Naive B cell (primary cell): ENCODE measurements around the gene FANCC. TPM values are rescaled to one million over a fixed set of nuclear protein-coding genes. Genes with fewer than 3 reads are reported as not detected.
"Not testable (repeated sequence)": the region's sequence is repeated elsewhere in the genome, so short reads cannot be mapped to it uniquely, and the experiment has no call there.

ENCODE experiments used
- ATAC-seq, 2 donors: fragments of 150-1000 bp; cut with Tn5 transposase; 2 replicates each; pipeline ENCODE4 v1.10.0; 2021; ENCODE audit warnings: low read depth in 2 of 2, mild to moderate bottlenecking in 2 of 2, moderate library complexity in 2 of 2
- DNase-seq: peaks from one replicate; pipeline ENCODE4 v3.0.0; 2022
- H3K27ac Mint-ChIP-seq, 6 donors: one replicate each; pipeline ENCODE4 v1.8.0; 2020 to 2022; ENCODE audit warnings: mild to moderate bottlenecking in 6 of 6, mixed read lengths in 6 of 6, moderate library complexity in 5 of 6, inconsistent platforms in 2 of 6
- H3K27me3 Mint-ChIP-seq, 3 donors: one replicate each; pipeline ENCODE4 v1.8.0; 2021 to 2022; ENCODE audit warnings: mixed read lengths in 3 of 3, mild to moderate bottlenecking in 1 of 3
- H3K36me3 Mint-ChIP-seq, 2 donors: one replicate each; pipeline ENCODE4 v1.8.0; 2020 to 2022; ENCODE audit warnings: mixed read lengths in 2 of 2, inconsistent platforms in 1 of 2, mild to moderate bottlenecking in 1 of 2
- H3K4me1 Mint-ChIP-seq, 3 donors: one replicate each; pipeline ENCODE4 v1.8.0; 2020 to 2022; ENCODE audit warnings: mixed read lengths in 3 of 3, inconsistent platforms in 1 of 3, mild to moderate bottlenecking in 1 of 3, moderate library complexity in 1 of 3
- H3K4me3 Mint-ChIP-seq, 8 donors: one replicate each; pipeline ENCODE4 v1.8.0; 2020 to 2022; ENCODE audit warnings: mild to moderate bottlenecking in 8 of 8, mixed read lengths in 8 of 8, moderate library complexity in 8 of 8, inconsistent platforms in 2 of 8
- H3K9me3 Mint-ChIP-seq, 7 donors: one replicate each; pipeline ENCODE4 v1.8.0; 2020 to 2022; ENCODE audit warnings: mixed read lengths in 7 of 7, mild to moderate bottlenecking in 5 of 7, inconsistent platforms in 2 of 7, moderate library complexity in 1 of 7
- polyA plus RNA-seq, 6 donors: library from polyadenylated mRNA; unstranded; fragments of 300-500 nt; fragmentation: Illumina TruSeq; gene quantifications; one replicate each; pipeline ENCODE4 v1.2.3, GENCODE V29; 2021; ENCODE audit warnings: low read depth in 6 of 6

FANCC gene
- polyA plus RNA-seq, 6 donors from 2014 or later, result 1.3 to 11.8 (median 3.4) TPM

GRCh38 chr9:95285307-95285706 is 32.2 kb downstream of the FANCC start:
- Mint-ChIP-seq H3K27me3 (no peaks in the 10 kb centered on the region), H3K4me1 (peaks cover 0 to 2% (median 1%) of the 10 kb centered on the region in 3 donors), H3K36me3 (peaks cover 10 to 13% of the 10 kb centered on the region in 2 donors), H3K9me3 (peaks cover 4 to 30% (median 20%) of the 10 kb centered on the region in 7 donors), H3K27ac (no peak overlapping the region), H3K4me3 (no peak overlapping the region)
- ATAC-seq (no peak), DNase-seq (no peak)

- H3K4me1 Mint-ChIP-seq, result no peaks in the 10 kb centered on the region
- peak overlapping the region in 1 of 6 donors; percentile 42 for H3K27ac Mint-ChIP-seq
- peaks cover 10 to 21% of the 10 kb centered on the region in 2 donors for H3K36me3 Mint-ChIP-seq
Observed at GRCh38 chr9:95284162-95285080, 33.1 kb downstream of the FANCC start.

DNA sequence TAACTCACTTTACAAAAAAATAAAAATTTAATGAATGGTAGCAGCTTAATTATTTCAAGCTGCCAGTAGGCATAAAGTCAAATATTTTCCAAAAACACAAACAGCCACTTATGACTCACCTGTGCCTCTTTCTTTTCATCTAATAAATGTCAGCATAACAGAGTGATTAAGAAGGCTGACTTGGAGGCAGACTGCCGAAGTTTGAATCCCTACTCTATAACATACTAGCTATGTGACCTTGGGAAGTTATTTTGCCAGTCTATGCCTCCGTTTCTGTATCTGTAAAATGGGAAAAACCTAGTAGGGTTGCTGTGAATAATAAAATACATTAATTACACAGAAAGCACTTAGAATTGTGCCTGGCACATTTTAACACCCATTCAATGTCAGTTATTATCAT is 33.8 kb downstream of the FANCC start:
- Mint-ChIP-seq H3K4me3 (no peak overlapping the region), H3K36me3 (peaks cover 10 to 21% of the 10 kb centered on the region in 2 donors), H3K27me3 (no peaks in the 10 kb centered on the region), H3K4me1 (no peaks in the 10 kb centered on the region), H3K27ac (no peak overlapping the region), H3K9me3 (peaks cover 4 to 38% (median 31%) of the 10 kb centered on the region in 7 donors)
- DNase-seq, result no peak
- no peak for ATAC-seq

More at GRCh38 chr9:95284162-95285080, 33.1 kb downstream of the FANCC start:
- no peak overlapping the region for H3K4me3 Mint-ChIP-seq
- DNase-seq (no peak), ATAC-seq (no peak)
- peaks cover 4 to 38% (median 28%) of the 10 kb centered on the region in 7 donors for H3K9me3 Mint-ChIP-seq
- H3K27me3 Mint-ChIP-seq, result no peaks in the 10 kb centered on the region

DNA sequence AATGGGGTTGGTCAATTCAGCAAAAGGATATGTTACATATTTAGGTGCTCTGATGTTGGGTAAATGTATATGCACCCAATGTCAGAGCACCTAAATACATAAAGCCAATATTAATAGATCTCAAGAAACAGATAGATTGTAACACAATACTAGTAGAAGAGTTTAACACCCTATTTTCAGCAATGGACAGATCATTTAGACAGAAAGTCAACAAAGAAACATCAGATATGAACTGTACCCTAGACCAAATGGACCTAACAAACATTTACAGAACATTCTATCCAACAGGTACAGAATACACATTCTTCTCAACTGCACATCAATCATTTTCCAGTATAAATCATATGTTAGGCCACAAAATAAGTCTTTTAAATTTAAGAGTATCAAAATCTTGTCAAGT is 35.2 kb downstream of the FANCC start:
- Mint-ChIP-seq H3K36me3 (peaks cover 10 to 21% of the 10 kb centered on the region in 2 donors), H3K27ac (no peak overlapping the region), H3K4me3 (no peak overlapping the region), H3K9me3 (peaks cover 4 to 38% (median 31%) of the 10 kb centered on the region in 7 donors), H3K4me1 (no peaks in the 10 kb centered on the region), H3K27me3 (no peaks in the 10 kb centered on the region)
- DNase-seq (no peak), ATAC-seq (no peak)

DNA sequence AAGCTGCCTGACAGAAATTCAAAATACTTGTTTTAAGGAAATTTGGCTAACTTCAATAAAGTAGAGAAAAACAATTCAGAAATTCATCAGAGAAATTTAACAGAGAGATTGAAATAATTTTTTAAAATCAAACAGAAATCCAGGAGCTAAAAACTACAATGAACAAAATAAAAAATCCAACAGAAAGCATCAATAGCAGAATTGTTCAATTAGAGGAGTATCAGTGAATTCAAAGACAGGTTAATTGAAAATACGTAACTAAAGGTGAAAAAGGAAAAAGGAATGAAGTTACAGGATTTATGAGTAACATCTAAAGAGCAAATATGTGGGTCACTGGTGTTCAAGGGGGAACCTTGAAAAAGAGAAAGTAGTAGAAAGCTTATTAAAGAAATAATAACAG is 36.8 kb downstream of the FANCC start:
- H3K4me1 Mint-ChIP-seq, result peaks cover 0 to 6% (median 5%) of the 10 kb centered on the region in 3 donors
- peaks cover 10 to 21% of the 10 kb centered on the region in 2 donors for H3K36me3 Mint-ChIP-seq
- DNase-seq, result no peak
- ATAC-seq, result no peak
- H3K4me3 Mint-ChIP-seq, result no peak overlapping the region
- H3K27me3 Mint-ChIP-seq, result no peaks in the 10 kb centered on the region
- peaks cover 4 to 38% (median 31%) of the 10 kb centered on the region in 7 donors for H3K9me3 Mint-ChIP-seq
- no peak overlapping the region for H3K27ac Mint-ChIP-seq

GRCh38 chr9:95277509-95277908 is 40.0 kb downstream of the FANCC start:
- Mint-ChIP-seq H3K27ac (no peak overlapping the region), H3K4me1 (peaks cover 13 to 24% (median 20%) of the 10 kb centered on the region in 3 donors), H3K36me3 (peaks cover 10 to 21% of the 10 kb centered on the region in 2 donors), H3K4me3 (no peak overlapping the region), H3K27me3 (no peaks in the 10 kb centered on the region), H3K9me3 (peaks cover 4 to 39% (median 31%) of the 10 kb centered on the region in 7 donors)
- no peak for ATAC-seq
- DNase-seq, result no peak

DNA sequence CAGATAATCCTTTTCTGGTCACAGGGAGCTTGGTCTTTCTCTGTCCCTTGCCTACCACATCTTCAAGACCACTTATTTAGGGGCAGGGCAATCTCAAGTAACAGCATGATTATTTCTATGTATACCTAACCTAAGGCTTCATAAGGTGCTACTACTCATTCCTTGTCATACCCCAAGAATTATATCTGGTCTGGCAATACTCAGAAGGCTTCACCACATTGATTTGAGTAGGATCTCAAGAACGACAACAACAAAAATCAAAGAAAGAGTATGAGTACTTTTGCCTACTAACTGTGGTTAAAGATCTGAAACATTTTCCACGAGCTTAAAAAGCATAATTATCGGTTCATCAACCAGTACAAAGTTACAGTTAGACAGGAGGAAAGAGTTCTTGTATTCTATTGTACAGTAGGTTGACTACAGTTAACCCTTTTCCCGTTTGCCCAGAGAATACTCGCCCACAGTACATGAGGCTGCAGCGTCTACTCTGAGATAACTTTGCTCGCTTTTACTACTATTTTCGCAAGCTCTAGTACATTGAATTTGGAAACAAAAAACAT is 41.0 kb downstream of the FANCC start:
- Mint-ChIP-seq H3K36me3 (peaks cover 9 to 21% of the 10 kb centered on the region in 2 donors), H3K27me3 (no peaks in the 10 kb centered on the region), H3K9me3 (peaks cover 4 to 29% (median 24%) of the 10 kb centered on the region in 7 donors), H3K4me1 (peaks cover 13 to 24% (median 20%) of the 10 kb centered on the region in 3 donors), H3K27ac (no peak overlapping the region), H3K4me3 (no peak overlapping the region)
- DNase-seq, result no peak
- ATAC-seq, result no peak

- not testable (repeated sequence) for H3K4me3 Mint-ChIP-seq, DNase-seq, H3K36me3 Mint-ChIP-seq, H3K27ac Mint-ChIP-seq, H3K27me3 Mint-ChIP-seq, ATAC-seq
- Mint-ChIP-seq H3K4me1 (peaks cover 13 to 29% (median 24%) of the 10 kb centered on the region in 3 donors), H3K9me3 (peaks cover 0 to 10% (median 3%) of the 10 kb centered on the region in 7 donors)
Observed at GRCh38 chr9:95274160-95274559, 43.3 kb downstream of the FANCC start.

GRCh38 chr9:95273369-95274022 is 44.0 kb downstream of the FANCC start:
- peak; percentile 63 to 67 for ATAC-seq
- Mint-ChIP-seq H3K4me1 (peaks cover 13 to 29% (median 24%) of the 10 kb centered on the region in 3 donors), H3K27ac (peak overlapping the region; percentile 6 to 59 (median 36)), H3K4me3 (peak overlapping the region in 1 of 8 donors; percentile 46), H3K36me3 (peaks cover 0 to 7% of the 10 kb centered on the region in 2 donors), H3K27me3 (no peaks in the 10 kb centered on the region), H3K9me3 (peaks cover 0 to 10% (median 2%) of the 10 kb centered on the region in 7 donors)
- DNase-seq, result peak; percentile 7

GRCh38 chr9:95272830-95273229 is 44.7 kb downstream of the FANCC start:
- Mint-ChIP-seq H3K36me3 (peaks cover 0 to 7% of the 10 kb centered on the region in 2 donors), H3K4me3 (no peak overlapping the region), H3K27ac (peak overlapping the region in 2 of 6 donors; percentile 6 to 30), H3K4me1 (peaks cover 16 to 29% (median 24%) of the 10 kb centered on the region in 3 donors), H3K27me3 (no peaks in the 10 kb centered on the region), H3K9me3 (peaks cover 0 to 10% (median 0%) of the 10 kb centered on the region in 7 donors)
- ATAC-seq (no peak), DNase-seq (no peak)

- Mint-ChIP-seq H3K27ac (no peak overlapping the region), H3K36me3 (peaks cover 0 to 7% of the 10 kb centered on the region in 2 donors)
Observed at GRCh38 chr9:95270790-95271189, 46.7 kb downstream of the FANCC start.

GRCh38 chr9:95269803-95270773 is 47.4 kb downstream of the FANCC start:
- not testable (repeated sequence) for H3K4me3 Mint-ChIP-seq

More at GRCh38 chr9:95270790-95271189, 46.7 kb downstream of the FANCC start:
- Mint-ChIP-seq H3K9me3 (peaks cover 0 to 10% (median 0%) of the 10 kb centered on the region in 7 donors), H3K27me3 (no peaks in the 10 kb centered on the region), H3K4me3 (no peak overlapping the region), H3K4me1 (peaks cover 32 to 38% (median 33%) of the 10 kb centered on the region in 3 donors)
- DNase-seq (no peak), ATAC-seq (no peak)

More at GRCh38 chr9:95269803-95270773, 47.4 kb downstream of the FANCC start:
- not testable (repeated sequence) for H3K27me3 Mint-ChIP-seq, DNase-seq, ATAC-seq, H3K36me3 Mint-ChIP-seq, H3K9me3 Mint-ChIP-seq
- H3K4me1 Mint-ChIP-seq, result peaks cover 32 to 44% (median 35%) of the 10 kb centered on the region in 3 donors
- H3K27ac Mint-ChIP-seq, result peak overlapping the region in 1 of 6 donors; percentile 22
